Measurements from ENCODE around the gene CSF1. TPM values are rescaled to one million over a fixed set of nuclear protein-coding genes. Genes with fewer than 3 reads are reported as not detected.

Gene CSF1
- total and polyA plus RNA-seq, 2 donors (not counting 3 experiments of a cell fraction or from before 2014, with no cell fraction given) = 24.5 to 28.9 TPM

DNA sequence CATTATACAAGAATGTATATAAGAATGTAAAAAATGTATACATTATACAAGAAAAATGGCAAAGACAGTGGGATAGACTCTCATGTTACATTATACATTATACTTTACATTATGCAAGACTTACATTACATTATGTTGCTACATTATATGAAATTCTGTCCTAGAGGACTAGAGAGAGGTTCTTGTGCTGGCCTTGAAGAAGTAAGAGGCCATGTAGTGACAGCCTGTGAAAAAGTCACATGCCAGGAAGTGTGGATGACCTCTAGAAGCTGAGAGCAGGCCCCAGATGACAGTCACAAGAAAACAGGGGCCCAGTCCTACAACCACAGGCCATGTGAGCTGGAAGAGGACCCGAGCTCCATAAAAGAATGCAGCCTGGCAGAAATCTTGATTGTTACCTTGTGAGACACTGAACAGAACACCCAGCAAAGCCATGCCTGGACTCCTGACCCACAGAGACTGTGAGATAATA, 43.4 kb downstream of the CSF1 start:
- DNase-seq (ENCODE audit: low read depth, low spot score) (no peak), FAIRE-seq (no peak)
- Histone ChIP-seq H3K27me3 (ENCODE audit: control insufficient read depth in 2 of 2, insufficient read depth in 2 of 2, low read length in 2 of 2) (no peaks in the 10 kb centered on the region), H3K4me3 (replicated peaks in 1 of 3; ENCODE audit: insufficient read depth in 1 of 3, low read depth in 1 of 3, low read length in 3 of 3) (no peak overlapping the region), H3K9me1 (replicated peaks; ENCODE audit: control insufficient read depth, extremely low read depth, insufficient read depth, low read length) (no peaks in the 10 kb centered on the region), H3K9me3 (replicated peaks; ENCODE audit: control insufficient read depth, insufficient read depth, low read length) (no peaks in the 10 kb centered on the region), H2AFZ (ENCODE audit: low read depth, low read length) (no peak overlapping the region), H3K79me2 (ENCODE audit: control insufficient read depth, insufficient read depth, low read length) (no peaks in the 10 kb centered on the region), H4K20me1 (replicated peaks; ENCODE audit: control insufficient read depth, extremely low read depth, insufficient read depth, low read length) (no peaks in the 10 kb centered on the region), H3K36me3 (ENCODE audit: control insufficient read depth in 2 of 2, extremely low read depth in 1 of 2, insufficient read depth in 2 of 2, low read length in 2 of 2) (no peaks in the 10 kb centered on the region), H3K27ac (ENCODE audit: insufficient read depth, low read depth, low read length) (no peak overlapping the region), H3K4me2 (ENCODE audit: insufficient read depth, low read length) (no peak overlapping the region), H3K9ac (replicated peaks; ENCODE audit: extremely low read depth, insufficient read depth, low read length) (no peak overlapping the region), H3K4me1 (ENCODE audit: control insufficient read depth, extremely low read depth, insufficient read depth, low read length) (no peaks in the 10 kb centered on the region)
- BruUV-seq (replicated peaks) = no TSS peak
- ChIA-PET POLR2A (no interaction called here), CTCF (interaction anchor here (0.8 to 1.5 kb wide), 3 partner anchors 10 to 162 kb away, joined by 3 read pairs; no protein-coding TSS in a partner anchor)
- dilution Hi-C loops (cut with MboI; ENCODE audit: extremely low pct_ligation_motif_present, low sequenced_read_pairs) (no loop called here), intact Hi-C loops (cut with micrococcal nuclease) (no loop called here)
- TF ChIP-seq POLR2AphosphoS5 (IDR thresholded peaks at IDR 0.05; ENCODE audit: insufficient read depth, low read depth, low read length) (no peak), POLR2A (IDR thresholded peaks at IDR 0.05; ENCODE audit: low read depth, low read length) (no peak), FOS (IDR thresholded peaks at IDR 0.05; ENCODE audit: borderline replicate concordance, insufficient read depth, low read length) (no peak), GATA2 (IDR thresholded peaks at IDR 0.05; ENCODE audit: insufficient read depth, insufficient read length, low read depth, low read length) (no peak), MYC (IDR thresholded peaks at IDR 0.05; ENCODE audit: low read depth, low read length) (no peak), JUN (IDR thresholded peaks at IDR 0.05; ENCODE audit: borderline replicate concordance, insufficient read depth, insufficient read length, low read depth) (no peak), EZH2 (IDR thresholded peaks at IDR 0.05; ENCODE audit: borderline replicate concordance, low read depth, low read length, severe bottlenecking) (no peak)
- TF ChIP-seq, protein P1, sequence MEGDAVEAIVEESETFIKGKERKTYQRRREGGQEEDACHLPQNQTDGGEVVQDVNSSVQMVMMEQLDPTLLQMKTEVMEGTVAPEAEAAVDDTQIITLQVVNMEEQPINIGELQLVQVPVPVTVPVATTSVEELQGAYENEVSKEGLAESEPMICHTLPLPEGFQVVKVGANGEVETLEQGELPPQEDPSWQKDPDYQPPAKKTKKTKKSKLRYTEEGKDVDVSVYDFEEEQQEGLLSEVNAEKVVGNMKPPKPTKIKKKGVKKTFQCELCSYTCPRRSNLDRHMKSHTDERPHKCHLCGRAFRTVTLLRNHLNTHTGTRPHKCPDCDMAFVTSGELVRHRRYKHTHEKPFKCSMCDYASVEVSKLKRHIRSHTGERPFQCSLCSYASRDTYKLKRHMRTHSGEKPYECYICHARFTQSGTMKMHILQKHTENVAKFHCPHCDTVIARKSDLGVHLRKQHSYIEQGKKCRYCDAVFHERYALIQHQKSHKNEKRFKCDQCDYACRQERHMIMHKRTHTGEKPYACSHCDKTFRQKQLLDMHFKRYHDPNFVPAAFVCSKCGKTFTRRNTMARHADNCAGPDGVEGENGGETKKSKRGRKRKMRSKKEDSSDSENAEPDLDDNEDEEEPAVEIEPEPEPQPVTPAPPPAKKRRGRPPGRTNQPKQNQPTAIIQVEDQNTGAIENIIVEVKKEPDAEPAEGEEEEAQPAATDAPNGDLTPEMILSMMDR (IDR thresholded peaks at IDR 0.05; ENCODE audit: extremely low read depth in 1 of 2, insufficient read depth in 1 of 2, low read depth in 1 of 2, low read length in 2 of 2) = no peak
- TF ChIP-seq, protein P2, sequence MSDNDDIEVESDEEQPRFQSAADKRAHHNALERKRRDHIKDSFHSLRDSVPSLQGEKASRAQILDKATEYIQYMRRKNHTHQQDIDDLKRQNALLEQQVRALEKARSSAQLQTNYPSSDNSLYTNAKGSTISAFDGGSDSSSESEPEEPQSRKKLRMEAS (IDR thresholded peaks at IDR 0.05; ENCODE audit: insufficient read depth, insufficient read length) = no peak
